Occipital lobe (tissue), 2 donors: ENCODE measurements around the gene PABPN1L. TPM values are rescaled to one million over a fixed set of nuclear protein-coding genes. Genes with fewer than 3 reads are reported as not detected.
"Not testable (repeated sequence)": the region's sequence is repeated elsewhere in the genome, so short reads cannot be mapped to it uniquely, and the experiment has no call there.

Experiments
- DNase-seq: peaks from one replicate; lab custom pipeline; 2025; lab: John Stamatoyannopoulos, UW
- total RNA-seq: library from RNA; depleted of rRNA; stranded (reverse); fragments of >200 nt; gene quantifications from one replicate; pipeline ENCODE4 v1.2.3, GENCODE V29; 2014

The PABPN1L gene
- total RNA-seq, 1 donor from 2014 or later: not detected

GRCh38 chr16:88901718-88902337 is 35.4 kb upstream of the PABPN1L start:
- DNase-seq: no peak

- no peak for DNase-seq
Measured at GRCh38 chr16:88900662-88901052, 34.2 kb upstream of the PABPN1L start.

GRCh38 chr16:88899901-88900661 is 33.6 kb upstream of the PABPN1L start:
- DNase-seq: no peak

- DNase-seq: no peak
Measured at GRCh38 chr16:88897696-88898425, 31.4 kb upstream of the PABPN1L start.

- no peak for DNase-seq
Measured at GRCh38 chr16:88896238-88897070, 30.0 kb upstream of the PABPN1L start.

GRCh38 chr16:88895335-88895734 is 28.9 kb upstream of the PABPN1L start:
- no peak for DNase-seq

- no peak for DNase-seq
Measured at GRCh38 chr16:88894681-88895300, 28.3 kb upstream of the PABPN1L start.

- DNase-seq: not testable (repeated sequence)
Measured at GRCh38 chr16:88894266-88894665, 27.8 kb upstream of the PABPN1L start.

- DNase-seq: no peak
Measured at GRCh38 chr16:88893127-88893968, 26.9 kb upstream of the PABPN1L start.

GRCh38 chr16:88892065-88892464 is 25.6 kb upstream of the PABPN1L start:
- DNase-seq: no peak

GRCh38 chr16:88891083-88891482 is 24.6 kb upstream of the PABPN1L start:
- DNase-seq: no peak

- not testable (repeated sequence) for DNase-seq
Measured at GRCh38 chr16:88889702-88890352, 23.4 kb upstream of the PABPN1L start.

GRCh38 chr16:88888461-88889387 is 22.3 kb upstream of the PABPN1L start:
- no peak for DNase-seq

- no peak for DNase-seq
Measured at GRCh38 chr16:88888057-88888456, 21.6 kb upstream of the PABPN1L start.

- no peak for DNase-seq
Measured at GRCh38 chr16:88886845-88887521, 20.5 kb upstream of the PABPN1L start.

GRCh38 chr16:88886420-88886844 is 20.0 kb upstream of the PABPN1L start:
- no peak for DNase-seq

- DNase-seq: no peak
Measured at GRCh38 chr16:88885693-88886280, 19.3 kb upstream of the PABPN1L start.
